GM12872 (cell line): ENCODE measurements around the gene FAM107B.

Experiments
- CTCF ChIP-seq: IDR thresholded peaks from 3 replicates; pipeline ENCODE4 v1.5.1; 2011; ENCODE audit warnings: low read depth, mild to moderate bottlenecking, low read length, moderate library complexity; ENCODE audit not compliant: insufficient read depth

Gene FAM107B

GRCh38 chr10:14728346-14728745 is 46.4 kb downstream of the FAM107B start:
- no peak for TF ChIP-seq CTCF

- no peak for TF ChIP-seq CTCF
Measured at GRCh38 chr10:14727924-14728323, 46.8 kb downstream of the FAM107B start.

GRCh38 chr10:14727465-14727864 is 47.2 kb downstream of the FAM107B start:
- no peak for TF ChIP-seq CTCF

- no peak for TF ChIP-seq CTCF
Measured at GRCh38 chr10:14724931-14725330, 49.8 kb downstream of the FAM107B start.

- no peak for TF ChIP-seq CTCF
Measured at GRCh38 chr10:14723052-14723689, 51.5 kb downstream of the FAM107B start.

GRCh38 chr10:14717552-14717951 is 57.1 kb downstream of the FAM107B start:
- TF ChIP-seq CTCF = no peak

- no peak for TF ChIP-seq CTCF
Measured at GRCh38 chr10:14712991-14713424, 61.7 kb downstream of the FAM107B start.
